Small intestine (tissue), 7 donors: ENCODE results near the gene RYR2. TPM values are rescaled to one million over a fixed set of nuclear protein-coding genes. Genes with fewer than 3 reads are reported as not detected.

Source experiments
- DNase-seq, 2 donors: peaks; one replicate each; pipeline versions ENCODE4 v3.0.0 to v3.0.0-alpha.2; 2013
- FAIRE-seq: peaks from 2 replicates; lab custom pipeline; 2012; peaks lifted over from hg19 to GRCh38; lab: Jason Lieb, UNC
- H3K27ac ChIP-seq, 3 donors: one replicate each; pipeline ENCODE4 v1.5.1; 2013; ENCODE audit warnings: low read length in 2 of 3, mild to moderate bottlenecking in 2 of 3, control low read depth in 1 of 3, inconsistent platforms in 1 of 3, low read depth in 1 of 3, moderate library complexity in 1 of 3
- H3K27me3 ChIP-seq, 3 donors: one replicate each; pipeline ENCODE4 v1.6.1; 2013; ENCODE audit warnings: low read length in 3 of 3, inconsistent platforms in 1 of 3; ENCODE audit not compliant: control insufficient read depth in 3 of 3, insufficient read depth in 3 of 3
- H3K36me3 ChIP-seq, 3 donors: one replicate each; pipeline ENCODE4 v1.6.1; 2013; ENCODE audit warnings: low read length in 3 of 3, inconsistent platforms in 1 of 3, low read depth in 1 of 3, mild to moderate bottlenecking in 1 of 3, moderate library complexity in 1 of 3; ENCODE audit not compliant: control insufficient read depth in 3 of 3, insufficient read depth in 2 of 3
- H3K4me1 ChIP-seq, 3 donors: one replicate each; pipeline ENCODE4 v1.6.1; 2013; ENCODE audit warnings: low read length in 2 of 3, inconsistent platforms in 1 of 3, low read depth in 1 of 3, mild to moderate bottlenecking in 1 of 3, moderate library complexity in 1 of 3; ENCODE audit not compliant: control insufficient read depth in 3 of 3, insufficient read depth in 2 of 3
- H3K4me3 ChIP-seq, 3 donors: one replicate each; pipeline ENCODE4 v1.5.1; 2013; ENCODE audit warnings: low read length in 3 of 3, control low read depth in 1 of 3, inconsistent platforms in 1 of 3, low read depth in 1 of 3, mild to moderate bottlenecking in 1 of 3, moderate library complexity in 1 of 3
- H3K9me3 ChIP-seq, 2 donors: one replicate each; pipeline ENCODE4 v1.6.1; 2013; ENCODE audit warnings: low read depth in 1 of 2, low read length in 1 of 2; ENCODE audit not compliant: control insufficient read depth in 2 of 2, insufficient read depth in 1 of 2
- WGBS, 3 donors: extraction: QIAGEN DNeasy Blood & Tissue Kit; methylation state at CpG; one replicate each; pipeline ENCODE4 v1.1.7; 2013; 5-methylcytosine and 5-hydroxymethylcytosine counted together
- polyA plus RNA-seq, 4 donors: library from polyadenylated mRNA; stranded (reverse) in 3 of 4; unstranded in 1 of 4; fragments of 200-250 nt in 3 of 4; fragments of 120-200 nt in 1 of 4; gene quantifications; one replicate each; pipeline versions ENCODE4 v1.2.1 to v1.2.3, GENCODE V29; 2013
- donor health status: healthy with polysubstance abuse.
- donor health status: control.
- donor health status: control.
- donor health status: Bipolar disorder and iron deficiency.
- donor health status: healthy.

RYR2 gene
- polyA plus RNA-seq, 4 donors: 0.22 to 1.5 (median 0.62) TPM

DNA sequence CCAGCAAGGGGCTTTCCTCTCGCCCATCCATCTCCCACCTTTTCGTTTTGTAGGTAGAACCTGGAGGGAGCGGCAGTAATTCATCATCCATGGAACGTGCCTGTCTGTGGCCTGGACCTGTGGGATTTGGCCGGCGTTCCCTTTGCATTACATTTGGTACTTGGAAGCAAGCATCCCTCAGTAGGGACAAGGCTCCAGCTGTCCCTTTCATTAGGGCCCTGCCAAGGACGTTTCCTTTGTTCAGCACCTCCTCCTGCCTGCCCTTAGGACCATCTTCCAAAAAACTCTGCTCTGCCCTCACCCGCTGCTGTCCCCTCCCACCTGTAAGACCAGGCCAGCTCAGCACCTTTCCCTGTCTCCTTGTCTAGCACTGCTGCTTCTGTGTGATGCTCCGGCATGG, 62.1 kb downstream of the RYR2 start:
- no peaks in the 10 kb centered on the region for H3K9me3 ChIP-seq

DNA sequence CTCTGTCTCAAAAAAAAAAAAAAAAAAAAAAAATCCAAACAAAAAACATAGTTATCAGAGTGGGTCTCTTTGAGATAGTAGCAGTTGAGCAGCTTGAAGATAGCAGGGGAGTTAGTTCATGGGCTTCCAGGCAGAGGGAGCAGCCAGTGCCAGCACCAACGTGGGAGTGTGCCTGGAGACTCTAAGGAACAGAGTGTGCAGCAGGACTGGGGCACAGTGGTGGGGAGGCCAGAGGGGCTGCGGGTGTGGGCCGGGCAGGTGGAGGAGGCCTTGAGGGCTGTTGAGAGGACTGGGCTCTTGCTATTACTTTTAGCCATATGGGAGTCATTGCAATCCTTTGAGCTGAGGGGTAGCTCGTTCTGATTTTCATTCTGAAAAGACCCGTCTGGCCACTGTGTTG, 63.8 kb downstream of the RYR2 start:
- DNase-seq (no peak), FAIRE-seq (no peak)
- Histone ChIP-seq H3K36me3 (no peaks in the 10 kb centered on the region), H3K27ac (no peak overlapping the region), H3K9me3 (no peaks in the 10 kb centered on the region), H3K4me3 (no peak overlapping the region), H3K4me1 (no peaks in the 10 kb centered on the region), H3K27me3 (no peaks in the 10 kb centered on the region)
- WGBS, 3 donors: 56 to 66% (median 63%) methylated on average over 5 of the region's 5 CpGs

More for the DNA sequence above, 62.1 kb downstream of the RYR2 start:
- 83 to 89% (median 86%) methylated on average over 9 of the region's 9 CpGs for WGBS, 3 donors
- no peak overlapping the region for H3K27ac ChIP-seq
- DNase-seq (no peak), FAIRE-seq (no peak)
- H3K4me3 ChIP-seq: no peak overlapping the region
- no peaks in the 10 kb centered on the region for H3K36me3 ChIP-seq
- no peaks in the 10 kb centered on the region for H3K27me3 ChIP-seq
- H3K4me1 ChIP-seq: no peaks in the 10 kb centered on the region

DNA sequence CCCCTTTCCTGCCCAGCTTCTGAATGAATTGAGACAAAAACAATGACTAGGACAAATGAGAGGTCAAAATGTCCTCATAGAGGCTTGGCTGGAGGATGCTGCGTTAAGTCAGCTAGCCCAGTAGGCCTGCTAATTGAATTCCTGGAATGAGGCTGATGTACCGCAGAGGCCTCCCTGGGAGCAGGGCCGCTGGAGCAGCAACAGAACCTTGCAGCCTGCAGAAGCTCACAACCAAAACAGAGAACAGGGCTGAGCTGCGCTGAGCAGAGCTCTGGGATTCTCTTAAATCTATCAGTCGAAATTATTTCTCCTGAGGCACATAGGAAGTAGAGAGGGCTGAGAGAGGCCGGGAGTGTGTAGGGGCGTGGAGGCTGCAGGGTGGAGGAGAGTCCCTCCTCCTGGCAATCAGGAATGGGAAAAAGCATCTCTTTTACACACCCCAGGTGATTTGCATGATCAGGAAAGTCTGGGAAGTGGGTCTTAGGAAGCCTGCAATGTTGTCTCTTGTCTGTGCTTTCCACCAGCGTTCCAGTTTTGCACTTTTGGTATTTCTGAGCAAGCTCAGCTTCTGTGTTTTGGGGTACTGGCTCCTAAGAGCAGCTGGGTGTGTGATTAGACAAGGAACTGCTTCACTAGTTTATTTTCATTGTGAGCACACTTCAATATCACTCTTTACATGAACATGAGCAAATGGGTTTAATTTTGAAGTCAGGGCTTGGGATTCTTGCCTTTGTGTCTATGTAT, 66.5 kb downstream of the RYR2 start:
- H3K9me3 ChIP-seq: no peaks in the 10 kb centered on the region
- H3K27ac ChIP-seq: no peak overlapping the region
- no peaks in the 10 kb centered on the region for H3K36me3 ChIP-seq
- no peak overlapping the region for H3K4me3 ChIP-seq
- no peaks in the 10 kb centered on the region for H3K4me1 ChIP-seq
- DNase-seq (no peak), FAIRE-seq (no peak)
- WGBS, 3 donors: 53 to 65% (median 59%) methylated on average over 8 of the region's 8 CpGs
- H3K27me3 ChIP-seq: no peaks in the 10 kb centered on the region

DNA sequence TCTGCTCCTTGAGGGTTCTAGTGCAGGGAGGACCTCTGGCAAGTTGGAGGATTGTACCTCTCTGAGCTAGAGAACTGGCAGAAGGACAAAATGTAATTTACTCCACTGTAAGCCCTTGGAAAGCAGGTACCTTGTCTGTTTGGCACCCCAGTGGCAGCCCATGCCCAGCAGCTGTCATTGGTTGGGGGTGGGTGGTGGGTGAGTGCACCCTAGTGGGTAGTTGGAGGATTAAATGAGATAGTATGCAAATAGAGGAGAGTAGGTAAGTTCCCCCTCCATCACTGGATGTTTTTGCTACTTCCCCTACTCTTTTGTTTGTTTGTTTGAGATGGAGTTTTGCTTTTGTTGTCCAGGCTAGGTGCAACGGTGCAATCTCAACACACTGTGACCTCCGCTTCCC, 69.8 kb downstream of the RYR2 start:
- Histone ChIP-seq H3K4me1 (no peaks in the 10 kb centered on the region), H3K4me3 (no peak overlapping the region), H3K36me3 (no peaks in the 10 kb centered on the region), H3K27me3 (no peaks in the 10 kb centered on the region), H3K9me3 (no peaks in the 10 kb centered on the region), H3K27ac (no peak overlapping the region)
- FAIRE-seq: no peak
- 54 to 89% (median 68%) methylated on average over 2 of the region's 2 CpGs for WGBS, 3 donors
- DNase-seq: no peak

DNA sequence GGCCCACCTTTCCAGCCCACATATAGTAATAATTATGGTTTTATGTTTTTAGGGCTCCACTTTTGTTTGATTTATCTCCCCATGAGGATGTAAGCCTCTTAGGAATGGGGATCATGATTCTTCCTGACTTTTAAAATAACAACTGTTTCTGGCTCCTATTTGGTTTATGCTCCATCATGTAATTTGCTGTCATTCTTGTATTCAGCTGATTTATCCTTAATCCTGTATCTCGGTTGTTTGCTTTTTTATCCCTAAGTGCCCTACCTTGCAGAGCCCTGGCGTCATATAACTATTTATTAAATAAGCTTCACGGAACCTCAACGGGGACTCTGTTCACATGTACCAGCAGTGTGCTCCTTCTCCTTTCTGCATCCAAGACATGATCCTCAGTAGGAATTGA, 70.7 kb downstream of the RYR2 start:
- no peak for DNase-seq
- no peaks in the 10 kb centered on the region for H3K9me3 ChIP-seq
- H3K27me3 ChIP-seq: no peaks in the 10 kb centered on the region
- H3K4me1 ChIP-seq: no peaks in the 10 kb centered on the region
- WGBS, 3 donors: 70 to 76% (median 75%) methylated on average over 4 of the region's 4 CpGs
- H3K27ac ChIP-seq: no peak overlapping the region
- no peaks in the 10 kb centered on the region for H3K36me3 ChIP-seq
- no peak for FAIRE-seq
- no peak overlapping the region for H3K4me3 ChIP-seq

DNA sequence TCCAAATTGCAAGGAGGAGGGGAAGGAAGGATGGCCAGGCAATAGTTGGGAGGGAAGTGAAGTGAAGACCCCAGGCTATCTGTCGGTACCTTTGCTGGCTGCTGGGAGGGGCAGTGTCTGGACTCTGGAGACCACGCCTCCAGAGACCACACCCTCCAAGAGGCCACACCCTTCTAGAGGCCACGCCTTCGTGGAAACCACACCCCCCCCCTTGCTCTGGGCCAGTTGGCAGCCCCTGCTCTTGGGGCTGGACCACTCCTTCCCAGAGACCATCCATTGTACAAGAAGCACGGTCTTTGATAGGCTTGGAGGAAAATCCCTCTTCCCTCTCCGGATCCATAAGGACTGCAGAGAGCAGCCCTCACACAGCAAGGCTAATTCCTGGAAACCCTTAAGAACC, 73.1 kb downstream of the RYR2 start:
- no peak overlapping the region for H3K4me3 ChIP-seq
- H3K27me3 ChIP-seq: no peaks in the 10 kb centered on the region
- WGBS, 3 donors: 59 to 65% (median 65%) methylated on average over 6 of the region's 6 CpGs
- no peaks in the 10 kb centered on the region for H3K4me1 ChIP-seq
- no peaks in the 10 kb centered on the region for H3K9me3 ChIP-seq
- no peak for FAIRE-seq
- H3K27ac ChIP-seq: no peak overlapping the region
- DNase-seq: no peak
- no peaks in the 10 kb centered on the region for H3K36me3 ChIP-seq

DNA sequence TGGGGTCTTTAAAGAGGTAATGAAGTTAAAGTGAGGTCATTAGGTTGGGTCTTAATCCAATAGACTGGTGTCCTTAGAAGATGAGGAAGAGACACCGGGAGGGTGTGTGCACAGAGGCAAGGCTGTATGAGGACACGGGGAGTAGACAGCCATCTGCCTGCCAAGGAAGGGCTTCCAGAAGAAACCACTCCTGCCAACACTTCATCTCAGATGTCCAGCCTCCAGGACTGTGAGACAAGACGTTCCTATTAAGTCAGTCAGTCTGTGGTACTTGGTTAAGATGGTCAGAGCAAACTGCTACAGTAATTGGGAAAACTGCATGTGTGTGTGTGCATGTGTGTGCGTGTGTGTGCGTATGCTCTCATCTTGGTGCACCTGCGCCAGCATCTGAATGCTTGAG, 77.1 kb downstream of the RYR2 start:
- Histone ChIP-seq H3K4me3 (no peak overlapping the region), H3K9me3 (no peaks in the 10 kb centered on the region), H3K27ac (no peak overlapping the region), H3K36me3 (no peaks in the 10 kb centered on the region), H3K4me1 (no peaks in the 10 kb centered on the region), H3K27me3 (no peaks in the 10 kb centered on the region)
- FAIRE-seq (no peak), DNase-seq (no peak)
- 83 to 86% (median 84%) methylated on average over 6 of the region's 6 CpGs for WGBS, 3 donors

DNA sequence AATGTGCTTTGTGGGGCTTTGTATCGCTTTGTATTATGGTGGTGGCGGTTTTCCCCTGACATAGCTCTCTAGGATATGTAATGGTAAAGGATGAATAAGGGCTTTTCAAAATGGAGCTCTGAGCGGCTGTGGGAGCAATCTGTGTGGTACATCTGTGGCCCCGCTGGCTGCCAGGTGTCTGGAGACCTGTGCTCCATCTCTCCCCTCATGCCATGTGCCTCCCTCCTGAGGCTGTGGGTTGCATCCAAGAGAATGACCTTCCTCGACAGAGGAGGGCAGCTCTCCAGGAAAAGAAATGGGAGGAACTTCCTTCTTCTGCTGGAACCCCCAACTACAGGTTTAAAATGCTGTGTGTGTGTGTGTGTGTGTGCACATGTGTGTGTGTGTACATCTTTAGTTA, 78.7 kb downstream of the RYR2 start:
- Histone ChIP-seq H3K4me1 (no peaks in the 10 kb centered on the region), H3K4me3 (no peak overlapping the region), H3K36me3 (no peaks in the 10 kb centered on the region), H3K27me3 (no peaks in the 10 kb centered on the region), H3K27ac (no peak overlapping the region), H3K9me3 (no peaks in the 10 kb centered on the region)
- no peak for DNase-seq
- FAIRE-seq: no peak
- WGBS, 3 donors: 77 to 80% (median 77%) methylated on average over 5 of the region's 5 CpGs
